Tibial nerve (tissue), 3 donors: Measurements from ENCODE around the gene CASP8AP2.
"Not testable (repeated sequence)": the region's sequence is repeated elsewhere in the genome, so short reads cannot be mapped to it uniquely, and the experiment has no call there.

Experiments used
- POLR2A ChIP-seq, 2 donors: fragments of 450-650 bp; IDR thresholded peaks; one replicate each; pipeline ENCODE4 v1.6.1; 2017; ENCODE audit warnings: antibody characterized with exemption in 2 of 2, mild to moderate bottlenecking in 2 of 2, moderate library complexity in 2 of 2
- TF ChIP-seq, protein P1 (sequence below), 5 experiments: fragments of 200-600 bp in 3 of 5; fragments of 450-650 bp in 2 of 5; sonication (generic) in 3 of 5; IDR thresholded peaks; one replicate each; pipeline ENCODE4 v1.5.1; 2016 to 2019; ENCODE audit warnings: antibody characterized with exemption in 5 of 5, mild to moderate bottlenecking in 3 of 5, moderate library complexity in 2 of 5

GRCh38 chr6:89783293-89783692 lies 46.4 kb upstream of the CASP8AP2 start:
- TF ChIP-seq, protein P1, sequence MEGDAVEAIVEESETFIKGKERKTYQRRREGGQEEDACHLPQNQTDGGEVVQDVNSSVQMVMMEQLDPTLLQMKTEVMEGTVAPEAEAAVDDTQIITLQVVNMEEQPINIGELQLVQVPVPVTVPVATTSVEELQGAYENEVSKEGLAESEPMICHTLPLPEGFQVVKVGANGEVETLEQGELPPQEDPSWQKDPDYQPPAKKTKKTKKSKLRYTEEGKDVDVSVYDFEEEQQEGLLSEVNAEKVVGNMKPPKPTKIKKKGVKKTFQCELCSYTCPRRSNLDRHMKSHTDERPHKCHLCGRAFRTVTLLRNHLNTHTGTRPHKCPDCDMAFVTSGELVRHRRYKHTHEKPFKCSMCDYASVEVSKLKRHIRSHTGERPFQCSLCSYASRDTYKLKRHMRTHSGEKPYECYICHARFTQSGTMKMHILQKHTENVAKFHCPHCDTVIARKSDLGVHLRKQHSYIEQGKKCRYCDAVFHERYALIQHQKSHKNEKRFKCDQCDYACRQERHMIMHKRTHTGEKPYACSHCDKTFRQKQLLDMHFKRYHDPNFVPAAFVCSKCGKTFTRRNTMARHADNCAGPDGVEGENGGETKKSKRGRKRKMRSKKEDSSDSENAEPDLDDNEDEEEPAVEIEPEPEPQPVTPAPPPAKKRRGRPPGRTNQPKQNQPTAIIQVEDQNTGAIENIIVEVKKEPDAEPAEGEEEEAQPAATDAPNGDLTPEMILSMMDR (IDR thresholded peaks at IDR 0.05): not testable (repeated sequence)
- TF ChIP-seq POLR2A (IDR thresholded peaks at IDR 0.05): not testable (repeated sequence)
